ENCODE results near the gene PTGER1.

The PTGER1 gene

GRCh38 chr19:14439014-14439413 lies 36.1 kb downstream of the PTGER1 start:
- DNase-seq: no peak

- no peak for DNase-seq
Observed at GRCh38 chr19:14437578-14438140, 37.5 kb downstream of the PTGER1 start.

- DNase-seq: no peak
Observed at GRCh38 chr19:14435320-14436050, 39.7 kb downstream of the PTGER1 start.

GRCh38 chr19:14434543-14435319 lies 40.4 kb downstream of the PTGER1 start:
- DNase-seq: peak; percentile 39 to 73

GRCh38 chr19:14433554-14434501 lies 41.3 kb downstream of the PTGER1 start:
- peak; percentile 55 to 56 for DNase-seq

GRCh38 chr19:14432791-14433553 lies 42.2 kb downstream of the PTGER1 start, which contains the start of gene PKN1:
Gene PKN1, plus strand, starts transcription at chr19:14433306. Its CDS starts 216 bp downstream, at chr19:14433522.
- DNase-seq: peak; percentile 31 to 49

GRCh38 chr19:14430712-14431111 lies 44.4 kb downstream of the PTGER1 start:
- no peak for DNase-seq

GRCh38 chr19:14428882-14429416 lies 46.2 kb downstream of the PTGER1 start:
- DNase-seq: no peak

- no peak for DNase-seq
Observed at GRCh38 chr19:14427461-14427860, 47.7 kb downstream of the PTGER1 start.

GRCh38 chr19:14425696-14426138 lies 49.4 kb downstream of the PTGER1 start:
- DNase-seq: no peak

Measured in CD4-positive, alpha-beta T cell treated with Interleukin-4 for 1 hour (primary cell).